Spleen (tissue), 7 donors: Measurements from ENCODE around the gene FAAP20.

Experiments
- POLR2A ChIP-seq, 3 donors: fragments of 450-650 bp; IDR thresholded peaks; one replicate each; pipeline ENCODE4 v1.5.1; 2017; ENCODE audit warnings: antibody characterized with exemption in 3 of 3, mild to moderate bottlenecking in 1 of 3
- TF ChIP-seq, protein P1 (sequence below), 11 experiments: fragments of 200-600 bp in 7 of 11; fragments of 450-650 bp in 4 of 11; sonication (generic) in 4 of 11; IDR thresholded peaks in 8 of 11; conservative IDR thresholded peaks in 3 of 11; 1 replicate in 7 of 11; 2 replicates in 4 of 11; pipeline versions ENCODE4 v1.4.0 to v1.8.0; 2016 to 2021; ENCODE audit warnings: antibody characterized with exemption in 11 of 11, inconsistent platforms in 4 of 11, mild to moderate bottlenecking in 1 of 11
- donor health status: DM: no; HTN: no; CAD: no; lungs with moderate emphysema.
- donor health status: DM: no; HTN: no; CAD: no.
- donor health status: DM: no; HTN: no; CAD: no.

DNA sequence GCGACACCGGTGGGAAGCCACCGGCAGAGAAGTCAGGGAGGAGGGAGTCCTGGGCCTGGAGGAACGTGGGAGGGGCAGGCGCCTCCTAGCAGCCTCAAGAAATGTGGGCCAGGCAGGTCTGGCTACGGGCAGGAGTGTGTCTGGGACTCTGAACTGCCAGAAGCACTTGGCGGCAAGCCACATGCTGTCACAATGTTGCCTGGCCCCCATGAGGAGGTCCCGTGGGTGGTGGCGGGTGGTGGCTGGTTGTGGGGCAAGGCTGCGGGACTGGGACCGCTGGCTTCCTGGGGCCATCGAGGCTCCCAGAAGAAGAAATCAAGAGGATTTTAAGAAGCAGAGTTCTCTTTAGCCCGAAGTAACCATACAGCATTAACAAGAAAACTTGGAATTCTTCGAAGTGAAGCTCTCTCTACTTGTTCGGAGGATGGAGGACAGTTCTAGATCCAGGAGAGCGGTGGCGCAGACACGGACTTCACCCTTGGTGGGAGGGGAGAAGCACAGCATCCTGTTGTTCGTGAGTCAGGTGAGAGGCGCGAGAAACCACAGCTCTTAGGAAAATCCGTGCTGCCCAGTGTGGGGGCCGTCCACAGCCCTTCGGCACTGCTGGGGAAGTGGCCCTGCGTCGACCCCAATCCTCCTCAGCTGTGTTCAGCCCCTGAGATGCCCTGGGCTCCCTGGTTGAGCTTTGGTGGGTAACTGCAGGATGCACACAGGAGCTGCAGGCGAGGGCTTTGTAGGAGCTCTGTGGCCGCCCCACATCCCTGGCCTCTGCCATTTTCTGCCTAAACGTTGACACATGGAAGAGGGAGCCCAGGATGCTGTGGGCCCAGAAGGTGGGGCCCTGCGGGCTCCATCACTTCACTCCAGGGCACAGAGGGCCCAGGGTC lies 45.9 kb upstream of the FAAP20 start:
- no peak for TF ChIP-seq POLR2A (IDR thresholded peaks at IDR 0.05)
- TF ChIP-seq, protein P1, sequence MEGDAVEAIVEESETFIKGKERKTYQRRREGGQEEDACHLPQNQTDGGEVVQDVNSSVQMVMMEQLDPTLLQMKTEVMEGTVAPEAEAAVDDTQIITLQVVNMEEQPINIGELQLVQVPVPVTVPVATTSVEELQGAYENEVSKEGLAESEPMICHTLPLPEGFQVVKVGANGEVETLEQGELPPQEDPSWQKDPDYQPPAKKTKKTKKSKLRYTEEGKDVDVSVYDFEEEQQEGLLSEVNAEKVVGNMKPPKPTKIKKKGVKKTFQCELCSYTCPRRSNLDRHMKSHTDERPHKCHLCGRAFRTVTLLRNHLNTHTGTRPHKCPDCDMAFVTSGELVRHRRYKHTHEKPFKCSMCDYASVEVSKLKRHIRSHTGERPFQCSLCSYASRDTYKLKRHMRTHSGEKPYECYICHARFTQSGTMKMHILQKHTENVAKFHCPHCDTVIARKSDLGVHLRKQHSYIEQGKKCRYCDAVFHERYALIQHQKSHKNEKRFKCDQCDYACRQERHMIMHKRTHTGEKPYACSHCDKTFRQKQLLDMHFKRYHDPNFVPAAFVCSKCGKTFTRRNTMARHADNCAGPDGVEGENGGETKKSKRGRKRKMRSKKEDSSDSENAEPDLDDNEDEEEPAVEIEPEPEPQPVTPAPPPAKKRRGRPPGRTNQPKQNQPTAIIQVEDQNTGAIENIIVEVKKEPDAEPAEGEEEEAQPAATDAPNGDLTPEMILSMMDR (IDR thresholded peaks at IDR 0.05 in 8 of 11, conservative IDR thresholded peaks at IDR 0.05 in 3 of 11) = no peak
